Heart left ventricle (tissue), 16 donors: ENCODE results near the gene CD48. TPM values are rescaled to one million over a fixed set of nuclear protein-coding genes. Genes with fewer than 3 reads are reported as not detected.

Source experiments
- ATAC-seq, 4 donors: fragments of 200-7000 bp; cut with Tn5 transposase; one replicate each; pipeline ENCODE4 v1.9.1; 2020 to 2022; ENCODE audit warnings: moderate library complexity in 4 of 4, mild to moderate bottlenecking in 3 of 4, moderate number of reproducible peaks in 1 of 4
- DNase-seq, 5 donors: peaks; one replicate each; pipeline ENCODE4 v3.0.0-alpha.2; 2020
- H3K27ac ChIP-seq, 12 donors: fragments of 200-600 bp; sonication (generic) in 4 of 12; one replicate each; pipeline versions ENCODE4 v1.5.0 to v1.8.0; 2016 to 2022; ENCODE audit warnings: mild to moderate bottlenecking in 2 of 12
- H3K27me3 ChIP-seq, 9 donors: fragments of 200-600 bp; sonication (generic) in 2 of 9; one replicate each; pipeline versions ENCODE4 v1.5.1 to v1.8.0; 2016 to 2022; ENCODE audit warnings: mild to moderate bottlenecking in 3 of 9
- H3K36me3 ChIP-seq, 9 donors: fragments of 200-600 bp; sonication (generic) in 2 of 9; one replicate each; pipeline versions ENCODE4 v1.5.0 to v1.8.0; 2018 to 2022; ENCODE audit warnings: mild to moderate bottlenecking in 2 of 9
- H3K4me1 ChIP-seq, 12 donors: fragments of 200-600 bp; sonication (generic) in 4 of 12; one replicate each; pipeline versions ENCODE4 v1.5.0 to v1.8.0; 2016 to 2022; ENCODE audit warnings: mild to moderate bottlenecking in 3 of 12
- H3K4me3 ChIP-seq, 12 donors: fragments of 200-600 bp; sonication (generic) in 4 of 12; one replicate each; pipeline versions ENCODE4 v1.5.0 to v1.8.0; 2017 to 2022; ENCODE audit warnings: mild to moderate bottlenecking in 9 of 12, moderate library complexity in 4 of 12
- H3K9me3 ChIP-seq, 12 donors: fragments of 200-600 bp; sonication (generic) in 4 of 12; one replicate each; pipeline versions ENCODE4 v1.5.0 to v1.8.0; 2016 to 2022; ENCODE audit warnings: mild to moderate bottlenecking in 1 of 12
- CTCF ChIP-seq, 12 donors: fragments of 200-600 bp; sonication (generic) in 4 of 12; IDR thresholded peaks; one replicate each; pipeline versions ENCODE4 v1.5.0 to v1.8.0; 2018 to 2022; ENCODE audit warnings: antibody characterized with exemption in 12 of 12, mild to moderate bottlenecking in 5 of 12
- POLR2A ChIP-seq, 2 donors: fragments of 450-650 bp; IDR thresholded peaks; one replicate each; pipeline ENCODE4 v1.6.1; 2017; ENCODE audit warnings: antibody characterized with exemption in 2 of 2, mild to moderate bottlenecking in 2 of 2, moderate library complexity in 2 of 2
- WGBS, 4 donors: extraction: QIAGEN DNeasy Blood & Tissue Kit in 2 of 4; methylation state at CpG; one replicate each; pipeline versions ENCODE4 v1.1.5 to v1.1.7; 2013 to 2018; 5-methylcytosine and 5-hydroxymethylcytosine counted together
- intact Hi-C, 10 donors: fragments of 100-400 bp; cut with DNase I; formaldehyde crosslinking; loops; one replicate each; pipeline versions ENCODE4 v1.11.1 to v1.14.2; 2022
- polyA plus RNA-seq, 2 donors: library from polyadenylated mRNA; stranded (reverse); fragments of 200-250 nt; gene quantifications; one replicate each; pipeline ENCODE4 v1.2.3, GENCODE V29; 2013
- total RNA-seq, 9 donors: library from RNA; depleted of rRNA in 2 of 9; stranded (reverse); fragments of >200 nt in 2 of 9; fragmentation: NEBNext Ultra II Directional in 3 of 9; extraction: Animal tissue kit (Norgen Biotek cat#: 25700) in 3 of 9; gene quantifications; one replicate each; pipeline versions ENCODE4 v1.1.0 to v1.2.4, GENCODE V29; 2016 to 2023
- donor health status: ischemic (EF 13 %, LVEDD 7.1; RV severe dilation, severe dysfunction).
- donor health status: healthy with polysubstance abuse.
- donor health status: DM: no; HTN: yes; CAD: no.
- donor health status: DM: no; HTN: no; CAD: no.
- donor health status: ischemic (EF 25% LVEDD 6.9; RV normal size, moderate dysfunction).
- donor health status: ischemic (EF 25% LVEDD 5.7; RV mildly dilated, moderate dysfunction).
- donor health status: healthy.
- donor health status: DM: yes; HTN: yes; CAD: no.
- donor health status: ischemic (EF 35%, LVEDD 5.7; RV mildly dilated, moderate dysfunction).
- donor health status: nonischemic (EF 11% LVEDD 7.7; RV severe dilation, severe dysfunction).
- donor health status: DM: yes; HTN: yes; CAD: no.
- donor health status: PGD.
- donor health status: ischemic (EF 29% LVEDD 5.4; RV normal size, mild dysfunction).
- donor health status: nonischemic (EF 23%, LVEDD 6.1; RV moderate dilation, normal function).

CD48 gene
- total and polyA plus RNA-seq, 11 donors = 0.49 to 31.6 (median 0.71) TPM

- Histone ChIP-seq H3K9me3 (no peaks in the 10 kb centered on the region), H3K27ac (no peak overlapping the region), H3K4me3 (no peak overlapping the region), H3K36me3 (no peaks in the 10 kb centered on the region), H3K4me1 (peaks cover 0 to 45% (median 0%) of the 10 kb centered on the region in 12 donors), H3K27me3 (peaks cover 0 to 3% (median 0%) of the 10 kb centered on the region in 9 donors)
- TF ChIP-seq POLR2A (IDR thresholded peaks at IDR 0.05) = no peak
- TF ChIP-seq CTCF (IDR thresholded peaks at IDR 0.05) = no peak
- DNase-seq (no peak), ATAC-seq (no peak)
- intact Hi-C loops = loop anchor here in 7 of 10 donors (5.0 to 10.0 kb wide), 6 partner anchors 108 to 370 kb away; partner anchors contain the start of genes ITLN2 (in 5 of the 7) and KLHDC9 (in 1 of the 7)
- 61 to 71% (median 68%) methylated on average over 11 of the region's 11 CpGs for WGBS, 4 donors
These were observed 13.0 kb upstream of the CD48 start for GRCh38 chr1:160724465-160725242.

GRCh38 chr1:160723332-160723731 lies 11.7 kb upstream of the CD48 start:
- Histone ChIP-seq H3K4me3 (no peak overlapping the region), H3K36me3 (no peaks in the 10 kb centered on the region), H3K27me3 (no peaks in the 10 kb centered on the region), H3K27ac (no peak overlapping the region), H3K9me3 (no peaks in the 10 kb centered on the region), H3K4me1 (peaks cover 0 to 58% (median 0%) of the 10 kb centered on the region in 12 donors)
- 69 to 79% (median 76%) methylated on average over 2 of the region's 2 CpGs for WGBS, 4 donors
- TF ChIP-seq POLR2A (IDR thresholded peaks at IDR 0.05) = no peak
- TF ChIP-seq CTCF (IDR thresholded peaks at IDR 0.05) = no peak
- intact Hi-C loops = loop anchor here in 4 of 10 donors (10.0 kb wide), 3 partner anchors 111 to 371 kb away; partner anchors contain the start of genes ITLN2 (in 3 of the 4) and KLHDC9 (in 1 of the 4)
- DNase-seq (no peak), ATAC-seq (no peak)

- Histone ChIP-seq H3K36me3 (no peaks in the 10 kb centered on the region), H3K9me3 (no peaks in the 10 kb centered on the region), H3K27ac (no peak overlapping the region), H3K4me3 (no peak overlapping the region), H3K4me1 (peaks cover 0 to 62% (median 0%) of the 10 kb centered on the region in 12 donors), H3K27me3 (no peaks in the 10 kb centered on the region)
- WGBS, 4 donors = 85 to 88% (median 87%) methylated on average over 10 of the region's 10 CpGs
- ATAC-seq = no peak
- DNase-seq = no peak
- intact Hi-C loops = loop anchor here in 4 of 10 donors (10.0 kb wide), 3 partner anchors 112 to 372 kb away; partner anchors contain the start of genes ITLN2 (in 3 of the 4) and KLHDC9 (in 1 of the 4)
- TF ChIP-seq POLR2A (IDR thresholded peaks at IDR 0.05) (no peak), CTCF (IDR thresholded peaks at IDR 0.05) (no peak)
These were observed 11.1 kb upstream of the CD48 start for GRCh38 chr1:160722726-160723125.

- no peaks in the 10 kb centered on the region for H3K27me3 ChIP-seq
- ATAC-seq = no peak
- H3K27ac ChIP-seq = no peak overlapping the region
- no peak for TF ChIP-seq CTCF (IDR thresholded peaks at IDR 0.05)
- TF ChIP-seq POLR2A (IDR thresholded peaks at IDR 0.05) = no peak
- H3K9me3 ChIP-seq = no peaks in the 10 kb centered on the region
- no peaks in the 10 kb centered on the region for H3K36me3 ChIP-seq
- intact Hi-C loops = loop anchor here in 4 of 10 donors (10.0 kb wide), 3 partner anchors 113 to 373 kb away; partner anchors contain the start of genes ITLN2 (in 3 of the 4) and KLHDC9 (in 1 of the 4)
- no peak for DNase-seq
- H3K4me3 ChIP-seq = no peak overlapping the region
- H3K4me1 ChIP-seq = peaks cover 0 to 56% (median 0%) of the 10 kb centered on the region in 12 donors
These were observed 9.9 kb upstream of the CD48 start for GRCh38 chr1:160721473-160721872.
